Fibroblast of skin of left biceps (primary cell): ENCODE results near the gene BRIX1.

Source experiments
- DNase-seq, 2 experiments: peaks; one replicate each; pipeline ENCODE4 v3.0.0-alpha.2; 2013; ENCODE audit warnings: low read depth in 2 of 2

The BRIX1 gene, protein sequence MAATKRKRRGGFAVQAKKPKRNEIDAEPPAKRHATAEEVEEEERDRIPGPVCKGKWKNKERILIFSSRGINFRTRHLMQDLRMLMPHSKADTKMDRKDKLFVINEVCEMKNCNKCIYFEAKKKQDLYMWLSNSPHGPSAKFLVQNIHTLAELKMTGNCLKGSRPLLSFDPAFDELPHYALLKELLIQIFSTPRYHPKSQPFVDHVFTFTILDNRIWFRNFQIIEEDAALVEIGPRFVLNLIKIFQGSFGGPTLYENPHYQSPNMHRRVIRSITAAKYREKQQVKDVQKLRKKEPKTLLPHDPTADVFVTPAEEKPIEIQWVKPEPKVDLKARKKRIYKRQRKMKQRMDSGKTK

DNA sequence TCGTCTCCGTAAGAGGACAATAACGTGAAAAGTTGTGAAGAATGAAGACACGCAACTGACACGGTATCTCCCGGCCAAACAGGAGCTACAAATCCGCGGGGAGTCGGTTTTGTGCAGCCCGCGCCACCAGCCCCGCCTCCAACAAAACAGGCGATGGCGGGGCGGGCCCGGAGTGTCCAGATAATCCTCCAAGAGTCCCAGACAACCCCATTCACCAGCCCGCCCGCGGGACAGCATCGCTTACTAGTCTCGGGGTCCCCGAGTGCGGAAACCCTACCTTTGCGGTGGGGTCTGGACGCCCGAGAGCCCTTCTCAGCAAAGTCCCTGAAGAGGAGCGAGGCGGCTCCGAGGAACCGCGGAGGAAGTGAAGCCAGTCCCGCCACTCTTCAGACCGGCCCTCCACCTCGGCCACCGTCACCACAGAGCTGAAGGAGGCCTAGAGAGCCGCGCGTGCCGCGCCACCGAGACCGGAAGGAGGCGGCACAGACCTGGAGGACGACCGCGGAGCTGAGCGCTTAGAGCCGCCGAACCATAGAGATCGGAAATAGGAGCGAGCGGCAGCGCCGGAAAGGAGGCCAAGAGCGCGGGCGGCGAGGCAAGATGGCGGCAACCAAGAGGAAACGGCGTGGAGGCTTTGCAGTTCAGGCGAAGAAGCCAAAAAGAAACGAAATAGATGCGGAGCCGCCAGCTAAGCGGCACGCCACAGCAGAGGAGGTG, at the start of gene BRIX1, which contains the start of gene RAD1:
Gene BRIX1, plus strand, starts transcription at position 573 of the 717 bp plus-strand sequence. Its CDS starts 28 bp downstream, at position 601.
Gene RAD1, minus strand, starts transcription at position 366 of the 717 bp plus-strand sequence. CDS start 612 bp downstream, outside the sequence.
- DNase-seq = peak; percentile 88 to 90

DNA sequence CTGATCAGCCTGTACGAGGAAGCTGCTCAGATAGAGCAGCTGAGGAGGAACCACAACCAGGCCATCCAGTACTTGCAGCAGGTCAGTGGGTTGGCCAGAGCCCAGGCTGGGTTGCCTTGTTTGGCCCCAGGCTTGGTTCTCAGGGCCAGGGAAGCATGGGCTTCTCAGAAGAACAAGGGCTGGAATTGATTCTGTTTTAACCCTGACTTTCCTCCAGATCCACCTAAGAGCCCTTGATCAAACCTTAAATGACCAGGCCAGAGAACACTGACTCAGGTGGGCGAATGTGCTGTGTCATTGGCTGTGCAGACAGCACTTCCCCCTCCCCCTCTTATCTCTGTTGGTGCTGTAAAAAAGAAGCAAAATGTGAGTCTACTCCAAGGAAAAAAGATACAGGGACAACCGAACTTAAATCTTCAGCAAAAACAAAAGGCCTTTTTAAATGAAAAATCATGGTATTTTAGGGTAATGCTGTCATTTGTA, 48.5 kb upstream of the BRIX1 start:
- DNase-seq = no peak

DNA sequence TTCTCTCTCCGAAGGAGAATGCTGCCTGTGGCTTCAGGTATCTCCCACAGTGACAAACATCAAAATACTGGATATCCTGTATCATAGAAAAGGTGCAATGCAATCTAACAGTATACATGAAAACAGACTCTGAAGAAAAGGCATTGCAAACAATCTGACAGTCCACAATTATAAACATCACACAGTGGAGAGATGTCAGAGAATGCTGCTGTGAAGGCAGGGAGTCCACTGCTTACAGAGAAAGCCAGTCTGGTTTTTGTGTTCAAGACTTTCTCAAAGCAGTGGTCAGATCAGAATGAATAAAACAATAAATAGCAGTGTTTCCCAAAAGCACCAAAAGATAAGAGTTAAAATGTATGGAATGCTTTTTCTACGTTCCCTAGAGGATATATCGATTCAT, 47.9 kb upstream of the BRIX1 start:
- DNase-seq = no peak

DNA sequence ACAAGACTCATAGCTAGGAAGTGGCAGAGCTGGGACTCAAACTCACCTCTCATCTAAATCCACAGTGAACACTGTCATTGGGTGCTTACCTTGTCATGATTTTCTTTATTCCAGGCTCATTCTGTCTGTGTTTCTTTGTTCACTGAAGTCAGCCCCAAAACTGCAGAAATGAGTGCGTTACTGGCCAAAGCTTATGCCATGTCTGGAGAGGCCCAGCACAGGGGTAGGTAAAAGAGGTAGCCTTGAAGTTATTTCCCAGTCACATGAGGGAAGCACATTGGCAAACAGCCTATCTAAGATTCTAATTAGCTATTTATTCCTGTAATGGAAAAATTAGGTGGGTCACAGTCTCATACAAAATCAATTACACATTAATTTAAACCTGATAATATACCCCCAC, 46.7 kb upstream of the BRIX1 start:
- DNase-seq = no peak

DNA sequence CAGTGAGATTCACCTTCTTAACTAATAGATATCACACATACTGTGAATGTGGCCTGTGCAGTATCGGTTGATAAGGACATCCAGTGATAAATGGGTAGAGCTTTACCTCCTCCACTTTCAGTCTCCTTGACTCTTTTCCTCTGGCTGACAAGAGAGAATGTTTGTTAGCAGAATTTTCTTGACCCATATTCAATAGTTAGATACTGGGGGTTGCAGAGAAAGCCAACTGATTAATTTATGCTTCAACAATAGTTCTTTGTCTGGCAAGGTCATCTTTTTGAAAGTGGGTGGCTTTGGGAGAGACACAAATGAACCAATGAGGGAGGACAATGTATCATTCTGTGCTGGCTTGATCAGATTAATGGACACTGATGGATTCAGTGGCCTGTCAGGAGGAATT, 46.3 kb upstream of the BRIX1 start:
- DNase-seq = no peak

DNA sequence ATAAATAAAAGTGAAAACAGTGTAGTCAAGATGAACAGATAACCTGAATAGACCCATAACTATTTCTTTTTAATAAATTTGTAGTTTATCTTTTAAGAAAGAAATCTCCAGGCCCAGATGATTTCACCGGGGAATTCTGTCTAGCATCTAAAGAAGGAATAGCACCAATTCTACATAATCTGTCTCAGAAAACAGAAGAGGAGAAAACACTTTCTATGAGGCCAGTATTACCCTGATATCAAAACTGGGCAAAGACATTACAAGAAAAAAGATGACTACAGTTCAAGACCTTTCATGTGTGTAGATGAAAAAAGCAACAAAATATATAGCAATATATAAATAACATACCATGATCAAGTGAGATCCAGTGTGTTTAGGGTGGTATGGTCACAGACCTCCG, 45.1 kb upstream of the BRIX1 start:
- no peak for DNase-seq

DNA sequence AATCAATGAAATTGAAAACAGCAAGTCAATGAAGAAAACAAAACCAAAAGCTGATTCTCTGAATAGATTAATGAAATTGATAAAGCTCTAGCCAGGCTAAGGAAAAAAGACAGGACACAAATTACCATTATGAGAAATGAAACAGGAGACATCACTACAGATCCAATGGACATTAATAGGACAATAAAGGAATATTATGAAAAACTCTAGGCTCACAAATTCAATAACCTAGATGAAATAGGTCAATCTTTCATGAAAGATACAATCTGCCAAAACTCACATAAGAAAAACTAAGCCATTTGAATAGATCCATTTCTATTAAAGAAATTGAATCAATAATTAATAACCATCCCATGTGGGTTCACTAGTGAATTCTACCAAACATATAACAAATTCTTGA, 39.2 kb upstream of the BRIX1 start:
- DNase-seq = no peak

DNA sequence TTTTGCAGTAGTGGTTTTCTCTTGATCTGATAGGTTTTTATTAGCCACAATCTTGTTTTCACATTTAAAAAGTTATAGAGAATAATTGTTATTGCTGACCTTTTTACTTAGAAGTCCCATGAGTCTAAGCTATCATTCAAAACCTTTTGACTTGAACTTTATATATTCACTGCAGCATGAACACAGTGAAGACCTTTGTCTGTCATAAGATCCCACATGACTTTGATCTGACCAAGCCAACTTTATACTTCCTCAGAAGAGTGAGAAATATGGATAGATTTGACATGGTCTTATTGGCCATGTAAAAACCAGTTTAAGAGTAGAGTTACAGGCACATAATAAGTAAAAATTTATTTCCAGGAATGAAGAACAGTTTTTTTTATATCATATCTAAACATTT, 34.3 kb upstream of the BRIX1 start:
- DNase-seq = no peak

DNA sequence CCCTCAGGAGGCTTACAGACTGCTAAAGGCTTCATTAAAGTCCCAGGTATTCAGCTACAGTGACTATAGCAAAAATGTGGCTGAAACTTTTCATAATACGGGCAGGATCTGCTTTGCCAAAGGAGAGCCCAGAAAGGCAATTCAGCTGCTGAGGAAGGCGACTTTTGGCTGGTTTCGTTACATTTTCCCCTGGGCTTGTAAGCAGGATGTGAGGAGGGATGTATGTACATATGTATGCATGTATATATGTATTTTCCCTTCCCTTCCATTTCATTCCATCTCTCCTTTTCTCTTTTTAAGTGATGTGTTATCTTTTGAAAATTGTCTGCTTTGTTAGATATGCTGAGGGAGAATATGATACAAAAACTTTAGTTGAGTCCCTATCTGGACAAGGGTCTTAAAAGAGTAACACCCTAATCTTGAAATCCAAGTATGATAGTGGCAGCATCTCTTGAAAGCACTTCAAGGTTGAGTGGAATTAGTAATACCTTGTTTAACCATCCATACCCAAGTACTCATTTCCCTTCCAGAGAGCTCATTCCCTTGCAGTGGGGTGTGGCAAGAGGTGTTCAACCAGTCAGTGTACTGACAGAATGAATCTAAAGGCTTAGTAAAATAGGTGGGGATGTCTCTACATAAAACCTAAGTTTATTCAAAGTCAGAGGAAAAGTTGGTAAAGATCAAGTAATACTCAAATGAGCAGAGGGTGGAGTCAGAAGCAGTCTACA, 29.0 kb upstream of the BRIX1 start:
- DNase-seq = no peak

DNA sequence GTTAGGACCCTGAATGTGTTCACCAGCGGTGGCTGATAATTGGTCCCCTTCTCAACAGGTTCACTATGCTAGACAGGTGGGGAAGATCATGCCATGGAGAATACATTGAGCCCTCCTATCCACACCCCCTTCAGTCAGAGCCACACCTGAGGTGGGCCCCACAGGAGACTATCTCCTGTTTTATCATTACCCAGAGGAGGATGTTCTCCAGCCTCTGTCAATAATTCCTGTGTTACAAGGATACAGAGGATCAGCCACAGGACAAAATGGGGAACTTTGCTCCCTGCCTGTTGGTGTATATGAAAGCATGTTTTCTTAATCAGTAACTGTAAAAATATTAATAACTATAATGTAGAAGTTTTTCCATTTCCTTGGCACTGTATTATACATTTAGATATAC, 26.1 kb upstream of the BRIX1 start:
- no peak for DNase-seq

DNA sequence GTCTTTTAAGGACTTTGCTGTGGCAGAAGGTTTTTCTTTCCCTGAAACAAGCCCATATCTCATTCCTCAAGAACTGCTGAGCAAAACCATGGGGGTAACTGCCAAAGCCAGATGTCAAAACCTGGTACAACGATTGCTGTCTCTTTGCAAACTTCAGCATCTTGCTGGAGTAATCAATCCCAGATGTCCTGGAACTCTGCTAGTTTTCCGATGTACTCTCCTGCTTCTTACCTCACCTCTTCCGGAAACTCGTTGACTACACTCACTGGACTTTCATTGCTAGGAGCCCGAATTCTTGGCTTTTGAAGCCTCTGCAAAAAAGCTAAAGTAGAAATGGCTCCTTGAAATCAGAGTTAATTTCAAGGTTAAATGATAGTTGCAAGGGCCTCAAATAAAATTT, 23.5 kb upstream of the BRIX1 start:
- peak; percentile 95 to 96 for DNase-seq

DNA sequence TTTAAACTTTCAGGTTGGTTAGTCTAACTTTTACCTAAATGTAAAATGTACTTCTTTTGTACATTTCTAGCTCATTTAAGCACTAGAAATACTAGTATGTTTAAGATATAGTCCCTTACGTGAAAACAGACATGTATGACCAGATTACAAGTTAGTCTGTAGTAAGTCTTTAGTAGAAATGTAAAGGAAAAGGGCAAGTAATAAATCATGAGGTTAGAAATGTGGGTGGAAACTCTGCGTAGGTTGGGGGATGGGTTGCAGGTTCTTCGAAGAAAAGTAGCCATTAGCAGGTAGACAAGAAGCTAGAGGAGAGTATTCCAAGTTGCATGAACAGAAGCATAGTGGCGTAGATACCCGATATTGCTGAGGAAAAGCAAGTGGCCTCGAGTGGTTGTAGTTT, 23.1 kb upstream of the BRIX1 start:
- no peak for DNase-seq

DNA sequence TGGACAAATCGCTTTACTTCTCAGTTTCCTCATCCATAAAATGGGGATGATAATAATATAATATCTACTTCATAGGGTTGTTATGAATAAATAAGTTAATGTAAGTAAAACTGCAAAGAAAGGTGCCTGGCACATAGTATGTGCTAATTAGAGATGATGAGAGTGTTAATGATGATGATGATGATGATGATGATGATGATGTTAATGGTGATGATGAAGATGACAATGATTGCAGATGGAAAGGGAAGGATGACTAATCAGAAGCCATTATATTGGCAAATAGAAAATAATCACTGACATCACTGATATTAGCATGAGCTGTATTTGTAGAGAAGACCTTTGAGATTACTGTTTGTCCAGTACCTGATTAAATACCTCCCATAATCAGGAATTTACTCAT, 20.8 kb upstream of the BRIX1 start:
- DNase-seq = no peak

DNA sequence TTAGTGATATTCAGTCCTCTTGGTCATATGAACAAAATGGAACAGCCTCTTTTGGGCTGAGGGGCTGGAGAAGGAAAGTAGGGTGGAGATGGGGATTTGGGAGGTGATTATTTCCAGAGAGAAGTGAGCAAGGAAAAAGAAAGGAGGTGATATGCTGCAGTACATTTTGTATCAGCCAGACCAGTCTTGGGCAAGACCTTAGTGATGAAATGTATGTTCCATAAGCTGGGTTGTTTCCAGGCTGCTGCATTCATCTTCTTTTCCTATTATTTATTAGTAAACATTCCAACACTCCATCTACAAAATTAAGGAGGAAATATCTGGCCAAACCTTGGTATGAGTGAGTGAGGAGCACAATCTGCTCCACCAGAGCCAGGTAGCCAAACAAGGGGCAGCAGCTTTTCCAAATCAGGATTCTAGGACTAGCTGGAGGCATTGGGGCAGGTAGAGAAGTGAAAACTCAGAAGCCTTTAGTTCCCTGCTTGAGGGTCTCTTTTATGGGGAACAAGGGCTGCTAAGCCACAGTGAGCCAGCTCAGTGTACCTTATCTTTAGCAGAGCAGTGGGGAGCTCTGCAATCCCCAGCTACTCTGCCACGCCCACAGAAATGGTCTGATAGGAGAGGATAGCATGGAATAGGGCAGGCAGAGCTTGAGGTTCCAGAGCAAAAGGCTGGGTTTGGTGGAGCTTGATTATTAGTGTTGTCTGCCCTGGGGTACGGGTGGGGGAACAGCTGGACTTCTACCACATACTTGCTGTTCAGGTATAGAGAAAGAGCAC, 19.7 kb upstream of the BRIX1 start:
- no peak for DNase-seq

DNA sequence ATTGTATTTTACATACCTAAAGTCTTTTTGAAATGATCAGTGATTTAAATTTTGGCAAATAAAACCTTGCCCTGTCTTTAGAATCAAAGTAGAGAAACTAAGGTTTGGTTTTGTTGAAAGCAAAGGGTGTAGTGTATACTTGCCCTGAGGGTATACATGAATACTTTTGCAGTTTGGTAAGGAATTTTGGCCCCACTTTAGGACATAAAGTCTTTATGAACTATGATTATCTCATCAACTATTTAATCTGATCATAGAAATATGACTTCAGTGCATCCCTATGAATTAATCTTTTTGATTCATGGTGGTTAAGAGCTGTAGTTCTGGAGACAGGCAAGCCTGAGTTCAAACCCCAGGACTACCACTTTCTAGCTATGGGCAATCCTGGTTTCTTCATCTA, 17.9 kb upstream of the BRIX1 start:
- DNase-seq = no peak

DNA sequence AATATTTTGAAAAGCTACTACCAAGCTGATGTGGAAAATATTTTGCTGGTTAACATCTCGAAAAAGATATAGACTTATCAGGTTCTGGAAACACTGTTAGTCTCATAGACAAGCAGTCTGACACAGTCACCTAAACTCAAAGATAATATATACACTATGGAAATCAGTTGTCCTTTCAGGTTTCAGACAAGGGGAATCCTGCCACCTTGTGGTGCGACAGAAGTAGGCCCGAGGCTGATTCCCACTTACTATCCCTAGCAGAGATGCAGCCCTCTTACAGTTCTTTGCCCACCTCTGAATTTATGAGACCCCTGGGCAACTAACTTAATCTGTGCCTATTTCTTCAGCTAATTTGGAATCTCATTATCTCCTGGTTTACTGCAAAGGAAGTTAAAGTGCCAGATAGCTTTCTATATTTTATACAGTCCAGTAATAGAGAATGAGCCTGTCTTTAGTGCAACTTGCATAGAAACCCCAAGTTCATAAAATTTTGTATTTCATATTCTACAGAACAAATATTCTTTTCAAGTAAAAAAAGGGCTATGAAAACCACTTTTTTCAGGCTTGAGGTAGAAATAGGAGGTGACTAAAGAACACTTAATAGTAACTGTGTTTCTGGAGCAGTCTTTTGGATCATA, 17.1 kb upstream of the BRIX1 start:
- peak; percentile 24 to 36 for DNase-seq

DNA sequence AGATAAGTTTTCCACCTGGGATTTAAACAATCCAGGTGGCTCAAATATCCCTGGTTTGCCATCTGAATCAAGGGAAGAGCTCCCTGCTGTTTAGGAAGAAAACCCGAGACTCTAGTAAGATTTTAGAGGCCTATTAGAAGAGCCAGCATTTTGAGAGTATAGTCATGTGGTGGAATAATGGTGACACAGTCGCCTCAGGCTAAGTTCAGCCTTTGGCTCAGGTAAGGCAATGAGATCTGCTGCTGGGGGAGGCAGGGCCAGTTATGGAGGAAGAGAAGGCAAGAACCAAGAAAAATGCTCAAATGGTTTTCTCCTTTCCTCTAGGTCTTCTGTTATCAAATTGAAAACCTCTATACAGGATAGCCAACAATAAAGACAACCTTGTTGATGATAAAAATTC, 16.4 kb upstream of the BRIX1 start:
- DNase-seq = no peak

DNA sequence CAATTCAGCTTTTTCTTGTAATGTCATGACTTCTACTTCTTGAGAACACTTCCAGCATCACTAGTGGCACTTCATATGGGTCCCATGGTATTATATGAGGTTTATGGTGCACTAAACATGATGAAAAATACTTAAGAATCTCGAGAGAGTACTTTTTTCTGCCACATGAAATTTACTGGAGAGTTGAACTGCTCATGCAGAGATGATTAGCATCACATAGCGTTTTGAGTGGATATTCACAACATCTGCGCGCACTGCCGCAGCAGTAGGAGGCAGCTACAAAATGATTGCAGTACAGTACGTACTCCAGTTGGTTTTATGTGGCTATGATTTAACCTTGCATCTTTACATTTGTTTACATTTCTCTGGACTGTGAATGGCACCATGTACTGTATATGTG, 14.9 kb upstream of the BRIX1 start:
- no peak for DNase-seq

DNA sequence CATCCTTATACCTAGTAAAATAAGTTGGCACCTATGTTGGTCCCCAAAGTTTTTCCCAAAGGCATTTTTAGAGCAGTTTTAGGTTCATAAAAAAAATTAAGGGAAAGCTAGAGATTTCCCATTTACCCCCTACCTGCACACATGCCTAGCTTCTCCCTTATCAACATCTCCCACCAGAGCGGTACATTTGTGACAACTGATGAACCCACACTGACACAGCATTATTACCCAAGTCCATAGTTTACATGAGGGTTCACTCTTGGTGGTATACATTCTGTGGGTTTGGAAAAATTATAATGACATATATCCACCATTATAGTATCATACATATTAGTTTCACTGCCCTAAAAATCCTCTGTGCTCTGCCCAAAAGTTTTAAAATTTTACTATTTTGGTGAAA, 12.3 kb upstream of the BRIX1 start:
- no peak for DNase-seq

DNA sequence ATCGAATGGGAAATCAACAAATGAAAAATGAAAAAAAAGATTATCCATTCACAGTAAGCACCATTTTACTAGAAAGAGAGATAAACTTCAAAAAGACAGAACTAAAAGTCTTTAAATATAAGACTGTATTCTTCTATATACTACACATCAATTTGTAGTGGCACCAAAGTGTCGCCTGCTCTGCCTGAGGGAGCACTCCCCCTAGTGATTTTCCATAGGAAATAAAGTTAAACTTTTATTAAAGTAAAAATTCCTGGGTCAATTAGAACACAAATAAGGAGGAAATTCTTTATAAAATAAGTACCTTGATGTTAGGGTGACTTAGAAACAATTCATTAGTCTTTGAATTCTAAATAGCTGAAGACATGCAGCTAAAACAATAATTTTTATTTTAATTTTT, 9.9 kb upstream of the BRIX1 start:
- DNase-seq = no peak

DNA sequence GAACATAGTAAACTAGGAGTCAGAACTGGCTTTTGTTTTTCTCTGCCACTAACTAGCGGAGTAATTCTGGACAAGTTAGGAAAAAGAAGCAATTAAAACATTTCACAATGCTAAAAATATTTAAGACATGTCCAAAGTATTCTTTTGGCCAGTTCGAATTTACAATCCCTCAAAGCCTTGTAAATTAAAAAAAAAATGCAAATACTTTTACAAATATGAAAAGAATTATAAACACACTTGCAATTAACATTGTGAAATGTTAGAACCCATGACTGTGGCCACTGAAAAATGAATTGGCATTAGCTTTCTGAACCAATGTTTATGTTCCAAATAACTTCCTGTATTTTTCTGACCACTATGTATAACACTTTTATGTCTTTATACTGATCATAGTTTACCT, 2.4 kb upstream of the BRIX1 start:
- peak; percentile 21 to 28 for DNase-seq
